Lower lobe of right lung (tissue), 2 donors: ENCODE results near the gene PLEKHA3. TPM values are rescaled to one million over a fixed set of nuclear protein-coding genes. Genes with fewer than 3 reads are reported as not detected.
A peak's percentile ranks its signal among the peaks of the same experiment; 100 is the strongest.

Source experiments
- ATAC-seq, 2 donors: fragments of 200-7000 bp; cut with Tn5 transposase; one replicate each; pipeline ENCODE4 v1.9.1; 2020 to 2022; ENCODE audit warnings: mild to moderate bottlenecking in 2 of 2, moderate library complexity in 2 of 2
- DNase-seq: peaks from one replicate; pipeline ENCODE4 v3.0.0-alpha.2; 2020
- H3K27ac ChIP-seq: fragments of 200-600 bp; one replicate; pipeline ENCODE4 v1.8.0; 2022
- H3K27me3 ChIP-seq: fragments of 200-600 bp; one replicate; pipeline ENCODE4 v1.8.0; 2022; ENCODE audit warnings: low read depth
- H3K36me3 ChIP-seq: fragments of 200-600 bp; one replicate; pipeline ENCODE4 v1.8.0; 2022; ENCODE audit warnings: mild to moderate bottlenecking
- H3K4me1 ChIP-seq: fragments of 200-600 bp; one replicate; pipeline ENCODE4 v1.8.0; 2022
- H3K4me3 ChIP-seq: fragments of 200-600 bp; one replicate; pipeline ENCODE4 v1.8.0; 2022; ENCODE audit warnings: mild to moderate bottlenecking
- H3K9me3 ChIP-seq: fragments of 200-600 bp; one replicate; pipeline ENCODE4 v1.8.0; 2022
- intact Hi-C: fragments of 100-400 bp; cut with DNase I; formaldehyde crosslinking; loops from one replicate; pipeline ENCODE4 v1.11.0; 2022
- total RNA-seq: library from RNA; stranded (reverse); fragmentation: NEBNext Ultra II Directional; extraction: Animal tissue kit (Norgen Biotek cat#: 25700); gene quantifications from one replicate; pipeline ENCODE4 v1.2.1, GENCODE V29; 2021
- TF ChIP-seq, protein P1 (sequence below): fragments of 200-600 bp; IDR thresholded peaks from one replicate; pipeline ENCODE4 v1.8.0; 2022; ENCODE audit warnings: antibody characterized with exemption, mild to moderate bottlenecking
- donor health status: DM: no; HTN: yes; CAD: no; lungs with severe emphysema.

The PLEKHA3 gene
- total RNA-seq, 1 donor from 2014 or later = 35.1 TPM

DNA sequence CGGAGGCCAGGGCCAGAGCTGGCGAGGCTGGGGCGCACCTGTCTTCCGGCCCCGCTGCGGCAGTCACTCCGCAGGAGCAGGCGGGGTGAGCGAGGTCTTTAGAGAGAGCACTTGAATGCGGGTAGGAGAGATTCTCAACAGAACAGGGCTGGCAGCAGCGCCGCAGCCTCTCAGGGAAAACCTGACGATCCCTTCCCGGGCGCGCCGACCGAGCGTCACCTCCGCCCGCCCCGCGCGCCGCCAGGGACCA, 29.8 kb upstream of the PLEKHA3 start:
- peak overlapping the region; percentile 77 for H3K4me3 ChIP-seq
- H3K27me3 ChIP-seq = no peaks in the 10 kb centered on the region
- no peaks in the 10 kb centered on the region for H3K9me3 ChIP-seq
- H3K36me3 ChIP-seq = peaks cover 31% of the 10 kb centered on the region
- no peak for ATAC-seq
- peaks cover 24% of the 10 kb centered on the region for H3K4me1 ChIP-seq
- TF ChIP-seq, protein P1, sequence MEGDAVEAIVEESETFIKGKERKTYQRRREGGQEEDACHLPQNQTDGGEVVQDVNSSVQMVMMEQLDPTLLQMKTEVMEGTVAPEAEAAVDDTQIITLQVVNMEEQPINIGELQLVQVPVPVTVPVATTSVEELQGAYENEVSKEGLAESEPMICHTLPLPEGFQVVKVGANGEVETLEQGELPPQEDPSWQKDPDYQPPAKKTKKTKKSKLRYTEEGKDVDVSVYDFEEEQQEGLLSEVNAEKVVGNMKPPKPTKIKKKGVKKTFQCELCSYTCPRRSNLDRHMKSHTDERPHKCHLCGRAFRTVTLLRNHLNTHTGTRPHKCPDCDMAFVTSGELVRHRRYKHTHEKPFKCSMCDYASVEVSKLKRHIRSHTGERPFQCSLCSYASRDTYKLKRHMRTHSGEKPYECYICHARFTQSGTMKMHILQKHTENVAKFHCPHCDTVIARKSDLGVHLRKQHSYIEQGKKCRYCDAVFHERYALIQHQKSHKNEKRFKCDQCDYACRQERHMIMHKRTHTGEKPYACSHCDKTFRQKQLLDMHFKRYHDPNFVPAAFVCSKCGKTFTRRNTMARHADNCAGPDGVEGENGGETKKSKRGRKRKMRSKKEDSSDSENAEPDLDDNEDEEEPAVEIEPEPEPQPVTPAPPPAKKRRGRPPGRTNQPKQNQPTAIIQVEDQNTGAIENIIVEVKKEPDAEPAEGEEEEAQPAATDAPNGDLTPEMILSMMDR = no peak
- intact Hi-C loops = no loop called here
- peak; percentile 91 for DNase-seq
- peak overlapping the region; percentile 97 for H3K27ac ChIP-seq

DNA sequence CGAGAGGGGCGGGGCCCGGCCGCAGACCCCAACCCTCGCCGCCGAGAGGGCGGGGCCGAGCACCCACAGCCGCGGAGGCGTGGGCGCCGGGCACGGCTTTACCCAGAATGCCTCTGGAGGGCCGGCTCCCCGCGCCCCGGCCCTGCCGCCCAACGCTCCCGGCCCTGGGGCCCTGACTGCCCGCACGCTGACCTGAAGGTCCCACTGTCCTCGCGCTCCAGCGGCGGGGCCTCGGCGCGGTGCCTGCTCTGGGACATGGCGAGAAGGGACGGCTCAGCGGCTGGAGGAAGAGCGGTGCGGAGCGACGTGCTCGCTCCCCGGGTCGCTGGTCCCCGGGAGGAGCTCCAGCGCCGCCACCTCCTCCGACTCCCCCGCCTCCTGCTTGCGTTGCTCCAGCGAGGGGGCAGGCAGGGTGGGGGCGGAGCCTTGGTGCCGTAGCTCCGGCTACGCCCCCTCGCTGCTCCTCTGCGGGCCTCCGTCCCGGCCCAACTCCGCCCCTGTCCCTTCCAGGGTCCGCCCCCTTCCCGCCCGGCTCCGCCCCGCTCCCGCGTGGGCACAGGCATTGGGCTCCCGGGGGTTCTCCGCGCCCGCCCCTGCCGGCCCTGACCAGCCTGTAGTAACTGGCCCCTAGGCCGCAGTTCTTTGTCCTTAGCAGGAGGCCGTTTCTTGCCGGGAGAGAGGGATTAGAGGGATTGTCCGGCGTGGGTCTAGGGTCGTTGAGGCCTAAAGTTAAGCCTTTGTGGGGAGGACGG, 29.3 kb upstream of the PLEKHA3 start, which contains the start of the genes PJVK and PRKRA:
TSS of gene PJVK (plus strand) at position 605 of the 752 bp plus-strand sequence. CDS start 2,032 bp downstream, outside the sequence.
TSS of gene PRKRA (minus strand) at position 402 of the 752 bp plus-strand sequence. CDS start at position 257, 145 bp downstream.
- DNase-seq (peak; percentile 99), ATAC-seq (peak; percentile 98 to 99)
- Histone ChIP-seq H3K27me3 (no peaks in the 10 kb centered on the region), H3K36me3 (peaks cover 26% of the 10 kb centered on the region), H3K9me3 (no peaks in the 10 kb centered on the region), H3K4me1 (peaks cover 24% of the 10 kb centered on the region), H3K4me3 (peak within 1 kb of the TSS; percentile 77), H3K27ac (peak within 1 kb of the TSS; percentile 97)
- TF ChIP-seq, protein P1 = no peak
- intact Hi-C loops = no loop called here

DNA sequence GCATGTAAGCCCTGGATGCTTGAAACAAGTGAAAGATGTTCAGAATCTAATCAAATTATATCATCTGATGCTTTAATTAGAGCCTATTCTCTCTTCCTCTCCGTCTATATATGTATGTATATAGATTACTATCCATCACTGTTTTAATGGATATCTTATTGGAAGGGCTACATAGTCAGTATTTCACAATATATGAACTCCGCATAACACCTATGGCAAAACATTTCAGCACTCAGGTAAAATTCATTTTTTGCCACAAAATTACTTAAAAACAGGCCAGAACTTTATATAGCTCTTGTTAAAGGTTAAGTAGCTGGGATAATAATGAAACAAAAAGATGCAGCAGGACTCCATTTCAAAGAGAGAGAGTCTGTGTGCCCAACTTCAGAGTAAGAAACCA, 27.9 kb upstream of the PLEKHA3 start:
- H3K27me3 ChIP-seq = no peaks in the 10 kb centered on the region
- peaks cover 16% of the 10 kb centered on the region for H3K36me3 ChIP-seq
- peaks cover 24% of the 10 kb centered on the region for H3K4me1 ChIP-seq
- no peak overlapping the region for H3K4me3 ChIP-seq
- intact Hi-C loops = no loop called here
- no peak for DNase-seq
- no peak overlapping the region for H3K27ac ChIP-seq
- no peak for ATAC-seq
- H3K9me3 ChIP-seq = no peaks in the 10 kb centered on the region
- TF ChIP-seq, protein P1 = no peak

DNA sequence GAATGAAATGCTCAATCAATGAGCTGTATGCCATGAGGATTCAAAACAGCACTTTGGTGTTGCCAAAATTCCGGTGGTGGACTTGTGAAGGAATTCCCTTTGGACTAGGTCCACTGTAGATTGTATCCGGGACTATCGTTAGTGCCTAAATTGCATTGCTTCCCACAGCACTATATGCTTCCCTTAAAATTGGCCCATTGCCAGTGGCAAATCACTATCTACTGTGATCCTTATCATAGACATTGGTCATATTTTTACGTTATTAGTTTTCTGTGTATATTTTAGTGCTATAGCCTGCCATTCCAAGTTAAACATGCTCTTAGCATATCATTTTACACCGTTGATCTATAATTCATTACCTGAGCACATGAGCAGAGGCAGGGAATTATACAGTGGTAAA, 27.4 kb upstream of the PLEKHA3 start:
- TF ChIP-seq, protein P1 = no peak
- Histone ChIP-seq H3K27ac (no peak overlapping the region), H3K27me3 (no peaks in the 10 kb centered on the region), H3K4me1 (peaks cover 24% of the 10 kb centered on the region), H3K9me3 (no peaks in the 10 kb centered on the region), H3K4me3 (no peak overlapping the region), H3K36me3 (peaks cover 12% of the 10 kb centered on the region)
- ATAC-seq (no peak), DNase-seq (no peak)
- intact Hi-C loops = no loop called here

DNA sequence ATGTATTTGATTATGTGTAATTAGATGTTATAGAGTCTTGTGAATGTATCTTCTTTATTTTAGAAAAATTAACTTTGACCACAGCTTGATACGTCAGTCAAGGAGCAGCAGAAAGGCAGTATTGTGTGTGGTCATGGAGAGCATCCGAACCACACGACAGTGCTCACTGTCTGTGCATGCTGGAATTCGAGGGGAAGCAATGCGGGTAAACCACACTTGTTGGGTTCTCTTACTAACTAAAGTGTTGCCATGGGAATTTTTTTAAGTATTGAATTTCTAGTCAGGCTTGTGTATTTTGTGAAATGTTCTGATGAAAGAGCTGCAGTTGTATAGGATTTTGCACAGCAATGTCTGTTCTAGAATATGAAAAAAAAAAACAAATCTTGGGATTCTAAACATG, 24.3 kb upstream of the PLEKHA3 start:
- Histone ChIP-seq H3K4me3 (no peak overlapping the region), H3K9me3 (no peaks in the 10 kb centered on the region), H3K36me3 (no peaks in the 10 kb centered on the region), H3K27ac (no peak overlapping the region), H3K4me1 (peaks cover 4% of the 10 kb centered on the region), H3K27me3 (no peaks in the 10 kb centered on the region)
- intact Hi-C loops = no loop called here
- no peak for ATAC-seq
- DNase-seq = no peak
- TF ChIP-seq, protein P1 = no peak
